ENCODE data around the gene MCM8.
A peak's percentile ranks its signal among the peaks of the same experiment; 100 is the strongest.

Gene MCM8

GRCh38 chr20:5950271-5951031, at the start of gene MCM8, which contains the start of gene TRMT6:
MCM8 (plus strand) TSS chr20:5950652; CDS start chr20:5952016, 1,364 bp downstream.
TRMT6 (minus strand) TSS chr20:5950533; CDS start chr20:5950405, 128 bp downstream.
- DNase-seq (ENCODE audit: low read depth in 1 of 2, low spot score in 1 of 2): peak; percentile 88 to 95

GRCh38 chr20:5900908-5901307, 49.5 kb upstream of the MCM8 start:
- no peak for DNase-seq (ENCODE audit: low read depth in 1 of 2, low spot score in 1 of 2)

- DNase-seq (ENCODE audit: low read depth in 1 of 2, low spot score in 1 of 2): no peak
These were observed 41.5 kb upstream of the MCM8 start for GRCh38 chr20:5908981-5909380.

GRCh38 chr20:5910186-5910585, 40.3 kb upstream of the MCM8 start:
- no peak for DNase-seq (ENCODE audit: low read depth in 1 of 2, low spot score in 1 of 2)

- no peak for DNase-seq (ENCODE audit: low read depth in 1 of 2, low spot score in 1 of 2)
These were observed 37.3 kb upstream of the MCM8 start for GRCh38 chr20:5913166-5913565.

- DNase-seq (ENCODE audit: low read depth in 1 of 2, low spot score in 1 of 2): no peak
These were observed 35.6 kb upstream of the MCM8 start for GRCh38 chr20:5914859-5915258.

GRCh38 chr20:5918856-5919625, 31.4 kb upstream of the MCM8 start:
- DNase-seq (ENCODE audit: low read depth in 1 of 2, low spot score in 1 of 2): no peak

- no peak for DNase-seq (ENCODE audit: low read depth in 1 of 2, low spot score in 1 of 2)
These were observed 30.6 kb upstream of the MCM8 start for GRCh38 chr20:5919626-5920544.

GRCh38 chr20:5920581-5920980, 29.9 kb upstream of the MCM8 start:
- no peak for DNase-seq (ENCODE audit: low read depth in 1 of 2, low spot score in 1 of 2)

GRCh38 chr20:5923493-5923892, 27.0 kb upstream of the MCM8 start:
- DNase-seq (ENCODE audit: low read depth in 1 of 2, low spot score in 1 of 2): no peak

GRCh38 chr20:5925551-5925950, 24.9 kb upstream of the MCM8 start:
- no peak for DNase-seq (ENCODE audit: low read depth in 1 of 2, low spot score in 1 of 2)

- DNase-seq (ENCODE audit: low read depth in 1 of 2, low spot score in 1 of 2): no peak
These were observed 22.5 kb upstream of the MCM8 start for GRCh38 chr20:5927749-5928462.

GRCh38 chr20:5928836-5929715, 21.4 kb upstream of the MCM8 start:
- no peak for DNase-seq (ENCODE audit: low read depth in 1 of 2, low spot score in 1 of 2)

- no peak for DNase-seq (ENCODE audit: low read depth in 1 of 2, low spot score in 1 of 2)
These were observed 19.0 kb upstream of the MCM8 start for GRCh38 chr20:5931411-5931810.

- DNase-seq (ENCODE audit: low read depth in 1 of 2, low spot score in 1 of 2): no peak
These were observed 17.7 kb upstream of the MCM8 start for GRCh38 chr20:5932796-5933195.

GRCh38 chr20:5933802-5934436, 16.5 kb upstream of the MCM8 start:
- DNase-seq (ENCODE audit: low read depth in 1 of 2, low spot score in 1 of 2): no peak

- DNase-seq (ENCODE audit: low read depth in 1 of 2, low spot score in 1 of 2): no peak
These were observed 15.1 kb upstream of the MCM8 start for GRCh38 chr20:5935384-5935783.

- no peak for DNase-seq (ENCODE audit: low read depth in 1 of 2, low spot score in 1 of 2)
These were observed 14.2 kb upstream of the MCM8 start for GRCh38 chr20:5936238-5936637.

GRCh38 chr20:5938456-5939029, 11.9 kb upstream of the MCM8 start:
- no peak for DNase-seq (ENCODE audit: low read depth in 1 of 2, low spot score in 1 of 2)

Measured in activated CD4-positive, alpha-beta T cell treated with anti-CD3 and anti-CD28 coated beads, Interleukin-2, amount 50 U/mL, for 24 hours (primary cell).